Measurements from ENCODE around the gene TMEM60. TPM values are rescaled to one million over a fixed set of nuclear protein-coding genes. Genes with fewer than 3 reads are reported as not detected.

Gene TMEM60
- polyA plus RNA-seq, 4 donors, result 12.3 to 31.9 (median 17.2) TPM

GRCh38 chr7:77745746-77746145 is 52.5 kb downstream of the TMEM60 start:
- DNase-seq (no peak), FAIRE-seq (no peak)
- Histone ChIP-seq H3K9me3 (ENCODE audit: control insufficient read depth in 2 of 2, insufficient read depth in 1 of 2, low read depth in 1 of 2, low read length in 1 of 2) (no peaks in the 10 kb centered on the region), H3K27ac (ENCODE audit: low read depth in 1 of 3, low read length in 2 of 3) (no peak overlapping the region), H3K36me3 (ENCODE audit: control insufficient read depth in 3 of 3, insufficient read depth in 2 of 3, low read depth in 1 of 3, low read length in 3 of 3) (peaks cover 0 to 31% (median 4%) of the 10 kb centered on the region in 3 donors), H3K4me1 (ENCODE audit: control insufficient read depth in 3 of 3, insufficient read depth in 2 of 3, low read depth in 1 of 3, low read length in 2 of 3) (peaks cover 0 to 5% (median 3%) of the 10 kb centered on the region in 3 donors), H3K27me3 (ENCODE audit: control insufficient read depth in 3 of 3, insufficient read depth in 3 of 3, low read length in 3 of 3) (no peaks in the 10 kb centered on the region), H3K4me3 (ENCODE audit: low read depth in 1 of 3, low read length in 3 of 3) (no peak overlapping the region)
- 95 to 99% (median 96%) methylated on average over 4 of the region's 4 CpGs for WGBS, 3 donors

Other genes with a start within 250 kb of the TMEM60 start
- gene RSBN1L, start 102.0 kb downstream of the TMEM60 start, polyA plus RNA-seq, result 10 to 100 TPM in 1 of 4 donors, 1 to 10 TPM in 3; 6.4 to 17.5 (median 7.4) TPM
- 10 to 100 TPM in 1 of 4 donors, 1 to 10 TPM in 3; 1.8 to 10.1 (median 2.7) TPM for gene PHTF2, start 339 bp upstream of the TMEM60 start, polyA plus RNA-seq